AG09309 (cell line): Measurements from ENCODE around the gene SLC45A2.
"Not testable (repeated sequence)": the region's sequence is repeated elsewhere in the genome, so short reads cannot be mapped to it uniquely, and the experiment has no call there.

Experiments used
- DNase-seq: peaks from one replicate; pipeline ENCODE4 v3.0.0-alpha.2; 2010; ENCODE audit warnings: low read depth
- H3K4me3 ChIP-seq: 2 replicates; pipeline ENCODE4 v1.5.1; 2011; ENCODE audit warnings: mild to moderate bottlenecking, low read depth, low read length, moderate library complexity; ENCODE audit not compliant: control insufficient read depth
- TF ChIP-seq, protein P1 (sequence below): IDR thresholded peaks from 2 replicates; pipeline ENCODE4 v1.5.1; 2011; ENCODE audit warnings: mild to moderate bottlenecking, low read depth, low read length, inconsistent platforms; ENCODE audit not compliant: insufficient read depth, control insufficient read depth; ENCODE audit errors: missing control alignments

Gene SLC45A2

DNA sequence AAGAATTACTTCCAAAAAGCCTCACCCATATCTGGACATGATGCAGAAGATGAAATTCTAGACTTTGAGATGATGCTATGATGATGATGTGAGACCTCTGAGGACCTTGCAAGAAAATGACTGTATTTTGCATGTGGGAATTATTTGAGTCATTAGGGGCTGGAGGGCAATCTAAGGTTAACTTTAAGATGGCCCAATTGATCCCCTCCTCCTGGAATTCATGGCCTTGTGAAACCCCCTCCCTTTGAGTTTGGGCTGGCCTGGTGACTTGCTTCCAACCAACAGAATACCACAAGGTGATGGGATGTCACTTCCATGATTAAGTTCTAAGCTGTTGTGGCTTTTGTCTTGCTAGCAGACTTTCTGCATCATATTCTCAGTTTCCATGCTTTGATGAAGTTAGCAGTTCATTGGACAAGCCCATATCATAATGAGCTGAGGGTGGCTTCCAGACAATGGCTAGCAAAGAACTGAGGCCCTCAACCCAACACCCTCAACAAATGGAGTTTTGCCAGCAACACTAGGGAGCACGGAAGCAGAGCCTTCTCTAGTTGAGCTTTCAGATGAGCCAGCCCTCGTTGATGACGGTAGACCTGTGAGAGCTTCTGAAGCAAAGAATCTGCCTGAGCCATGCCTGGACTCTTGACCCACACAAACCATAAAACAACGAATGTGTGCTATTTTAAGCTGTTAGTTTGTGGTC is 30.8 kb upstream of the SLC45A2 start:
- H3K4me3 ChIP-seq: no peak overlapping the region
- DNase-seq: no peak
- TF ChIP-seq, protein P1, sequence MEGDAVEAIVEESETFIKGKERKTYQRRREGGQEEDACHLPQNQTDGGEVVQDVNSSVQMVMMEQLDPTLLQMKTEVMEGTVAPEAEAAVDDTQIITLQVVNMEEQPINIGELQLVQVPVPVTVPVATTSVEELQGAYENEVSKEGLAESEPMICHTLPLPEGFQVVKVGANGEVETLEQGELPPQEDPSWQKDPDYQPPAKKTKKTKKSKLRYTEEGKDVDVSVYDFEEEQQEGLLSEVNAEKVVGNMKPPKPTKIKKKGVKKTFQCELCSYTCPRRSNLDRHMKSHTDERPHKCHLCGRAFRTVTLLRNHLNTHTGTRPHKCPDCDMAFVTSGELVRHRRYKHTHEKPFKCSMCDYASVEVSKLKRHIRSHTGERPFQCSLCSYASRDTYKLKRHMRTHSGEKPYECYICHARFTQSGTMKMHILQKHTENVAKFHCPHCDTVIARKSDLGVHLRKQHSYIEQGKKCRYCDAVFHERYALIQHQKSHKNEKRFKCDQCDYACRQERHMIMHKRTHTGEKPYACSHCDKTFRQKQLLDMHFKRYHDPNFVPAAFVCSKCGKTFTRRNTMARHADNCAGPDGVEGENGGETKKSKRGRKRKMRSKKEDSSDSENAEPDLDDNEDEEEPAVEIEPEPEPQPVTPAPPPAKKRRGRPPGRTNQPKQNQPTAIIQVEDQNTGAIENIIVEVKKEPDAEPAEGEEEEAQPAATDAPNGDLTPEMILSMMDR: no peak

DNA sequence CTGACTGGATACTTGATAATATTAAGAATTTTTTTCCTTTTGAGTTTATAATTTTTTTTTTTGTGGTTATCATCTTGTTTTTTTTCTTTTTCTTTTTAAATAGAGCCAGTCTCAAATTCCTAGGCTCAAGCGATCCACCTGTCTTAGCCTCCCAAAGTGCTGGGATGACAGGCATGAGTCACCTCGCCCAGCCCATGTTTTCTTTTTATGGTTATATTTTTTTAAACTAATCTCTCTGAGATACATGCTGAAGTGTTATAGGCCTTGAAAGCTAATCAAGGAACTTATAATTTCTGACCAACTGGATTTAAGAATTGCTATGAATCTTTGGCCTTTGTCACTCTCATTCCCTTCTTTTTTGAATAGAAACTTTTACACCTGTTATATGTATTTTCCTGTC is 30.1 kb upstream of the SLC45A2 start:
- TF ChIP-seq, protein P1: no peak
- H3K4me3 ChIP-seq: no peak overlapping the region
- DNase-seq: no peak

- TF ChIP-seq, protein P1: no peak
- no peak overlapping the region for H3K4me3 ChIP-seq
- no peak for DNase-seq
Observed at GRCh38 chr5:34013547-34013946, 29.1 kb upstream of the SLC45A2 start.

- no peak for DNase-seq
- TF ChIP-seq, protein P1: no peak
Observed at GRCh38 chr5:34012791-34013190, 28.3 kb upstream of the SLC45A2 start.

GRCh38 chr5:34011536-34011935 is 27.0 kb upstream of the SLC45A2 start:
- no peak overlapping the region for H3K4me3 ChIP-seq
- TF ChIP-seq, protein P1: no peak
- no peak for DNase-seq

More at GRCh38 chr5:34012791-34013190, 28.3 kb upstream of the SLC45A2 start:
- H3K4me3 ChIP-seq: no peak overlapping the region

DNA sequence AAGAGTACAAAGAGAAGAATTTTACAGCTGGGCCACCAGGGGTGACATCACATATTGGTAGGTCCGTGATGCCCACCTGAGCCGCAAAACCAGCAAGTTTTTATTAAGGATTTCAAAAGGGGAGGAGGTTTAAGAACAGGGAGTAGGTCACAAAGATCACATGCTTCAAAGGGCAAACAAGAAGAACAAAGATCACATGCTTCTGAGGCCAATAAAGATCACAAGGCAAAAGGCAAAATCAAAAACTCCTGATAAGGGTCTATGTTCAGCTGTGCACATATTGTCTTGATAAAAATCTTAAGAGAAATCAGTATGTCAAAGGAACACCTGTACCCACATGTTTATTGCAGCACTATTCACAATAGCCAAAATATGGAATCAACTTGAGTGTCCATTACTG is 25.7 kb upstream of the SLC45A2 start:
- not testable (repeated sequence) for H3K4me3 ChIP-seq, DNase-seq

- TF ChIP-seq, protein P1: no peak
- H3K4me3 ChIP-seq: no peak overlapping the region
- DNase-seq: no peak
Observed at GRCh38 chr5:34009610-34010009, 25.1 kb upstream of the SLC45A2 start.
